Measurements from ENCODE around the gene OR2V1. TPM values are rescaled to one million over a fixed set of nuclear protein-coding genes. Genes with fewer than 3 reads are reported as not detected.

OR2V1 gene
- not detected in 2 replicates for total RNA-seq

GRCh38 chr5:181130832-181131496 is at the start of gene OR2V1:
Gene OR2V1, minus strand, starts transcription at chr5:181131169. Its CDS starts 5,865 bp downstream, at chr5:181125304.

GRCh38 chr5:181146927-181147636 is 16.1 kb upstream of the OR2V1 start, which contains the start of gene OR2V2:
Gene OR2V2, plus strand, starts transcription at chr5:181147586. Its CDS starts 7,357 bp downstream, at chr5:181154943.

Other genes with a start within 250 kb of the OR2V1 start
- gene BTNL8, start 232.0 kb downstream of the OR2V1 start, total RNA-seq: not detected in 2 replicates
- not detected in 2 replicates for gene BTNL3, start 142.3 kb downstream of the OR2V1 start, total RNA-seq
- gene BTNL9, start 90.9 kb downstream of the OR2V1 start, total RNA-seq: under 0.01 and 0.11 TPM in 2 replicates
- not detected in 2 replicates for gene OR2V2, start 16.4 kb upstream of the OR2V1 start, total RNA-seq
- 1.2 and 1.8 TPM in 2 replicates for gene TRIM7, start 74.0 kb upstream of the OR2V1 start, total RNA-seq
- 16.1 and 19.6 TPM in 2 replicates for gene TRIM41, start 92.1 kb upstream of the OR2V1 start, total RNA-seq
- gene RACK1, start 112.7 kb upstream of the OR2V1 start, total RNA-seq: 4,627 and 5,268 TPM in 2 replicates
- 6.2 and 8.2 TPM in 2 replicates for gene TRIM52, start 130.0 kb upstream of the OR2V1 start, total RNA-seq
- gene OR4F3, start 236.1 kb upstream of the OR2V1 start, total RNA-seq: 0.79 TPM in 1 of 2 replicates, not detected in the other

Data from placental epithelial cell (primary cell).